GM12892 (cell line): ENCODE results near the gene C22orf15.

Experiments used
- POLR2A ChIP-seq: IDR thresholded peaks from 2 replicates; pipeline ENCODE4 v1.6.1; 2011; ENCODE audit warnings: low read depth, low read length, control low read depth
- POLR2AphosphoS5 ChIP-seq: IDR thresholded peaks from 2 replicates; pipeline ENCODE4 v1.6.1; 2011; ENCODE audit warnings: low read depth, low read length, control low read depth
- TAF1 ChIP-seq: IDR thresholded peaks from 2 replicates; pipeline ENCODE4 v1.6.1; 2011; ENCODE audit warnings: low read depth, mild to moderate bottlenecking, control low read depth, low read length, borderline replicate concordance

DNA sequence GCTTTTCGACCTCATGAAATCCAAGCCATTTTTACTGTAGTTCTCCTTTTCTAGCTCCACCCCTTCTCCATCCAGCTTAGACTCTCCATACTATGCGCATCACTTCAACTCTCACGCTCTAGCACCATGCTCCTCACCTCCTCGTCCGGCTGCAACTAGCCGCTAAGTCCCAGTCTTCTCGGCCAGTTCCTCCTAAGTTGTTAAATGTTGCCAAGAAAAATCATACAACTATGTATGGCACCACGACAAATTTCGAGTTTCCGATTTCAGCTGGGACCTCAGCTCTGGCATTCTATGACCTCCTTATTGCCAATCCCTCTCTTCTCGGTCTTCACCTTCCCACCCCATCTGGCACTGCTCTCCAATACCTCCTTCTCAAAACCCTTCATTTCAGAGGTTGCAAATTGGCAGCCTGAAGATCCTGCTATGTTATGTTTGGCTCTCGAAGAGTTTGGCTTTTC is 12.9 kb upstream of the C22orf15 start:
- no peak for TF ChIP-seq POLR2A
- TF ChIP-seq POLR2AphosphoS5 = no peak
- no peak for TF ChIP-seq TAF1
